HG03196 (cell line): Measurements from ENCODE around the gene FLOT2.
"Not testable (repeated sequence)": the region's sequence is repeated elsewhere in the genome, so short reads cannot be mapped to it uniquely, and the experiment has no call there.

Experiments used
- ATAC-seq: cut with Tn5 transposase; IDR thresholded peaks from one replicate; pipeline ENCODE4 v1.9.1; 2021; ENCODE audit not compliant: unreplicated experiment

The FLOT2 gene, protein sequence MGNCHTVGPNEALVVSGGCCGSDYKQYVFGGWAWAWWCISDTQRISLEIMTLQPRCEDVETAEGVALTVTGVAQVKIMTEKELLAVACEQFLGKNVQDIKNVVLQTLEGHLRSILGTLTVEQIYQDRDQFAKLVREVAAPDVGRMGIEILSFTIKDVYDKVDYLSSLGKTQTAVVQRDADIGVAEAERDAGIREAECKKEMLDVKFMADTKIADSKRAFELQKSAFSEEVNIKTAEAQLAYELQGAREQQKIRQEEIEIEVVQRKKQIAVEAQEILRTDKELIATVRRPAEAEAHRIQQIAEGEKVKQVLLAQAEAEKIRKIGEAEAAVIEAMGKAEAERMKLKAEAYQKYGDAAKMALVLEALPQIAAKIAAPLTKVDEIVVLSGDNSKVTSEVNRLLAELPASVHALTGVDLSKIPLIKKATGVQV

DNA sequence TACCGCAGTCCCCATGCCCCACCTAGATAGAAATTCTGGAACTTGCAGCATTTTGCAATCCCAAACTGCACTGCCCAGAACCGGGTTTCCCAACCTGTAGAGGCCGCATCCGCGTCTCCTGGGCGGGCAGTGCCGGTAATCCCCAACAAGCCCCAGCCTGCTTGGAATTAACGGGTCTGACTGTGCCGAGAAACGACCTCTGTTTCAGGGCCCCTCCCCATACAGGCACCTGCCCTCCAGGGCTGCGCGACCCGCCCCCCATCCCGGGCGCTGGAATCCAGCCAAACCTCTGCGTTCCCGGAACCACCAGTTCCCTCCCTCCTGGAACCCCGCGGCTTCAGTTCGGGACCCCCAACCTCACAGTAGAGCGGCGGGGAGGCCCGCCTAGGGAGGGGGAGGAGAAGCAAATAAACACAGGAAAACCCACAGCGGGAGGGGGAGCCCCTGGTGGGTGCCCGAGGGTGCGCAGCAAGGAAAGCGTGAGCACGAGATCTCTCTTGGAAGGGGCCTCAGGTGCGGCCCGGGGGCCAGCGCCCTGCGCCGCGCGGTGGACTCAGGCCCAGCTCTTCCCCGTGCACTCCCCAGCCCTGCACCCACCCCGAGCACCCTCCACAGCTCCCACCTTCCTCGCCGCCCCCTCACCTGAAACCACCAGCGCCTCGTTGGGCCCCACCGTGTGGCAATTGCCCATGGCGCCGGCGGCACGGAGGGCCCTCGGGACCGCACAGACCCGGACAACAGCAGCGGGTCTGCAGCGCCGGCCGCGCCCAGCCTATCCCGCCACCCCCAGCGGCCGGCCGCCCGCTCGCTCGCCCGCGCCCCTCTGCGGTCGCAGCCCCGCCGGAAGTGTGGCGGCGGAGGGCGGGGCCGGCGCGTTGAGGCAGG, at the start of gene FLOT2:
Gene FLOT2 (minus strand): TSS at position 850 of the 885 bp plus-strand sequence. CDS start 159 bp downstream, at position 691.
- ATAC-seq, result no peak

DNA sequence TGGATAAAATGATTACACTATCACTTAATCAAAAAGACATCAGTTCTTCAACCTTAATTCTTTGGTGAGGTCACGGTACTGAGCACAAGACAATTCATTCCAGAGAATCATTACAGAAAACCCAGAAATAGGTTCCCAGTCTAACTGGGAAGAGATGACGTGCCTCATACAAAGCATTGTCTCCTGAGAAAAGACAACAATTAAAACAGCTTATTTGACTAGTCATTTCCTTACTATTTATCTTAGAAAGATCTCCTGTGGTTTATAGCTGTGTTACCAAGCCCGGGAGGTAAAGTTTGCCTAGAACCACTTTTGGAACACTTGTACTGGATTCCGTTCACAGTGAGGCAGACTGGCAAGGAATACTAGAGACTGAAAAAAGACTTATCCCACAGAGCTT, 48.7 kb upstream of the FLOT2 start:
- no peak for ATAC-seq

DNA sequence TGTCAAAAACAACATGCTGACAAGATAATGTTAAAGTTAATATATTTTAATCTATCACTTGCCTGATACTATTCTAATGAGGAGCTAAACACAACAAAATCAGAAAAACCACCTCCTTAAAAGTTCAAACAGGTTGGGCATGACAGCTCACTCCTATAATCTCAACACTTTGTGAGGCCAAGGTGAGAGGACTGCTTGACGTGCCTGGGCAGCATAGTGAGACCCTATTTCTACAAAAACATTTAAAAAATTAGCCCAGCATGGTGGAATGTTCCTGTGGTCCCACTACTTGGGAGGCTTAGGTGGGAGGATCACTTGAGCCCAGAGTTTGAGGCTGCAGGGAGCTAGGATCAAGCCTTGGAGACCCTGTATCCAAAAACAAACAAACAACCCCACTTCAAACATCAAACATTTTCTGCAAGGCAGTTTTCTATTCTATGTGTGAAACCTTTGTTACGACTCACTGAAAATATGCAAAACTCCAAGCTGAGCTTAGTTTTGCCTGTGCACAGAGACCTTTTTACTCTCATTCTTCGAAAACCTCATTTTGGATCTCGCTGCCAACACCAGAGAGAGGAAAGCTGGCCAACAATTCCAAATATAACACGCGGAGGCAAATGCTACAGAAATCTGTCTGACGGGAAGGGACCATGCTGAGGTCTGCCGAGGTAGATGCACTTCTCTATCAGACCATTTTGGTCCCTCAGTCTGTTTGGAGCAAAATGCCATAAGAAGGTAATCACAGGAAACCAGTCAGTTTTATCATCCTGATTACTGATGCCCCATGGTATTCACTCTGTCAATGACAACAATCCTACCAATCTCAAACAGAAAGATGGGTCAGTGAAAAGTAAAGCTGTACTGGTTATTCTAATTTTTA, 47.6 kb upstream of the FLOT2 start:
- no peak for ATAC-seq

DNA sequence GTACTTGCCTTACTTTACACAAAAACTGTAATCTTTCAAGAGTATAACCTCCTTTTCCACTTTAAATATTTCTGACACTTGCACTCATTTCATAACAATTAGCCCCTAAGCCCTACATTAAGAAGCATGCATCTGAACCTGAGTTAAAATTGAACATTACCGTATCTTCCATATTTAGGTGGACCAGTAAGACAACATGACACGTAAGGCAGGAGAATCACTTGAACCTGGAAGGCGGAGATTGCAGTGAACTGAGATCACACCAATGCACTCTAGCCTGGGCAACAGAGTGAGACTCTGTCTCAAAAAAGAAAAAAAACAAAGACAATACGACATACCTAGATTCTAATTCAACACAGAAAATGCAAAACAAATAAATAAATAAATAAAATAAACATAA, 46.8 kb upstream of the FLOT2 start:
- ATAC-seq, result no peak

DNA sequence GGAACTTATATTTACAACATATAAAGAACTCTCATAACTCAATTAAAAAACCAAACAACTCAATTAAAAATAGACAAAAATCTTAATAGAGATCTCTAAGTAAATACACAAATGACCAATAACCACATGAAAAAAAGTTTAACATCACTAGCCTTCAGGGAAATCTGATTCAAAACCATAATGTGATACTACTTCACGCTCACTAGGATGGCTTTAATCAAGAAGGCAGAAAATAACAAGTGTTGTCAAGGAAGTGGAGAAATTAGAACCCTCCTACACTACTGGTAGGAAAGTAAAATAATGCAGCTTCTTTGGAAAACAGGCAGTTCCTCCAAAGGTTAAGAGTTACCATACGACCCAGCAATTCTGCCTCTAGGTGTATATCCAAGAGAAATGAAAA, 45.4 kb upstream of the FLOT2 start:
- no peak for ATAC-seq

DNA sequence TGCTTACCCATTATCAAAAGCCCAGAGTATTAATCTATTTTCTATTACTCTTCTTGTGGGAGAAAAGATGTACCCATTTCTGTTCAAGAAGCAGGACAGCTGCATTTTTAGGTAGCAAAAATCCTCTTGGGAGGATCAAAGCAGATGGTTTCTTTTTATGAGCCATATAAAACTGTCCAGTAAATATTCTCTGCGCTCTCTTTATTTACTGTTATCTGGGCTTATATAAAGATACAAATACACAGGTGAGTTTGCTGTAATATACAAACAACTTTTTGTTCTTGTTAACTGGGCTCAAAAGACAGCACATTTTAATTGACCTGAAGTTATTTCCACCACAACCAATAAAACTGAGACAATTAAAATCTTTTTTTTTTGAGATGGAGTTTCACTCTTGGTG, 43.7 kb upstream of the FLOT2 start:
- ATAC-seq, result no peak

DNA sequence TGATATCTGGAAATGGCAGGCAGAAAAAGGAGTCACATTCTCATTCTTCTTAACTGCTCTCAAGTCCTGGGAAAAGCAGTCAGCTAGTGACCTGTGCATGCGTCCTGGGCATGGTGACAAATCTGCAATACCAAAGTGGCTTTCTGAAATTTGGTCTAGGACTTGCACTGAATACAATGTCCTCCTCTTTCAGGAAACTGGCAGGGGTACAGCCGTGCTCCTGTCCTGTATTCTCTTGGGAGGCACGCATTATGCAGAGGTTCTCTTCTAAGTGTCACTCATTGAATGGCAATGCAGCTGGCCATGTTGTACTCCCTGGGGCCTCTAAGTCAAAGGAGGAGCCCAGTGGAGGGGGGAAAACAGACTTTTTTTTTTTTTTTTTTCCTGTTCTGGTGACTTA, 43.1 kb upstream of the FLOT2 start:
- ATAC-seq, result no peak

DNA sequence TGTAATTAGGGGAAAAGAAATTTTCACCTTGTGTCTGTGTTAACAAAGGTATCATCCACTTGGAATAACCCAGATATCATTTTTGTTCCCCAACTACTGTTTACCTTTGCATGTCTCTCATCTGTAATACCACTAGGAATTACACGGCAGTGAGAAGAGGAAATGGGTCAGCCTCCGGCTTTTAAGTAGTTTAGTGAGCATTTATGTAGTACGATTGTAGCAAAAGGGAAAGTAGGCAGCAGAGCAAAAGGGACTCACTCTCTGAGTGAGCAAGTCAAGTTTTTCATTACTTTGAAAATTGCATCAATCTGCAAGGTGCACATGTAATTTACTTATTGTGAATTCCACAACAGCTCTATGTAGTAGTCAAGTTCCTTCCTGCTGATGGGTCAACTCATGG, 42.6 kb upstream of the FLOT2 start:
- ATAC-seq, result no peak

DNA sequence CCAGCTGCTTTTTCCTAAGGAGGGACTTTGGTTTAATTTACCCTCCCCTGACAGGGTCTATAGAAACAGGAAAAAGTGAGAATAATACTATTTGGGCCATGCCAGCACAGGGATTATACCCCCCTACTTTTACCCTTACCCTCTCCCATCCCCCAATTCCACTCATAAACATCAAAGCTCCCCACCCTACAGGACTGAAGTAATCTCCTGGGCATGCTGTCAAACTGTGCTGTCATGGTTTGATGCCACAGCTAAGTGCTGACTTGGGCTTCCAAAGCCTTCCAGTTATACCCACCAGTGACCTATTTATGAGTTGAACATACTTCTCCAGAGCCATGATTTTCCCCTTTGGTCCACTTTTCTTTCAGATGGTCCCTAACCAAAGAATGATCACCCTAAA, 41.0 kb upstream of the FLOT2 start:
- ATAC-seq, result no peak

DNA sequence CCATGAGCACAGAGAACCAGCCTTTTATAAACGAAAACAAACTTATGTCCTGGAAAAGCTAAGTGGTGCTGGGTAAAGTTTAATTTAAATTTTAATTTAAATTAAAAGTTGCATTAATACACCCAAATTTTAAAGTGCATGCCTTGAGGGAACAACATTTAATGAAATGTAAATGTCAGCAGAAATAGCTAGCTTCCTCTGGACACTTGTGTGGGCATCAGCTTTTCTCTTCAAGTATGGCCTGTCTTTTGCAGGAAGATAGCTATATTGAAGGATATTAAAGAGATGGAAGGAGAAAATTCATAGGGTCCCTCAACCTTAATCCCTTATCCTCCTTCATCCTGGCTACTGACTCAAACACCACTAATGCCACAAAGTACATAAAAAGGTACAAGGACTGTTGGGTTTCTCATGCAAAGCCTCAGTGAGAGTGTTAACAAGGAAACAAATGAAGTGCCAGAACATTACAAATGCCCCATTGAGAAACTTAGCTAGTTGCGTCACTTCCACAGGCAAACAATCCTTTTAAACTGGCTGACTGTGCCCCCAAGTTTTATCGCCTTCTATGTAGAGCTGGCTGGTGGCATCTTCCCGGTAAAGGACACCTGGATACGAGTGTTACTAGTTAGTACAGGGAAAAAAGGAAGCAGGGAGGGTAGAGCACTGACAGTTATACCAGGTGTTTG, 39.7 kb upstream of the FLOT2 start:
- no peak for ATAC-seq

DNA sequence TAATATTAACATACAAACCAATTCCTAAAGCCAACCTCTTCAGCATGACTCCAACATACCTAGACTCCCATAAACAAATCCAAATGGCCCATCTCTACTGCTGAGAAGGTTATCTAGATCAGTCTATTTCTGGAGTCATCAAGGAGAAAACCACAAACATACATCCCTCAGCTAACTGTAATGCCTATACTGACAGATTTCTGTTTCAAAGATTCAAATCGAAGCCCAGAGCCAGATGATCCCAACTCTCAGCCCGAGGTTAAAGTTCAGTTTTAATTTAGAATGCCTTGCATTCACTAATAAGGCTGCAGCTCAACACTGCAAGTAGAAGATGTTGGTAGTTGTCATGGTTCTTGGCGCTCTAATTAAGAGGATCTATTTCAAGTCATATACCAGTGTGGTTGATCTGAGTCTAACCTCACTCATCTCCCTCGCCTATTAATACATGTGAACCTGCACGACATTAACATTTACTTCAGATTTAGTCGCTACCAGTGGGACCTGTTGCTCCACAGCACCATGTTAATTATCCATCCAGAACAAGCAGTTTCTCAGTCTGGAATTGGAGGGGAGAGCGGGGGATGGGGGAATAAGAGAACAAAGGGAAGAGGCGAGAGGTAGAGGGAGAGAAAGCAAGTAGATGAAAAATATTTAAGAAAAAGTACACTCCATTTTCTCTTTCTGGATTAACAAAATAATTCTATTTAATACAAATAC, 38.4 kb upstream of the FLOT2 start:
- ATAC-seq, result no peak

DNA sequence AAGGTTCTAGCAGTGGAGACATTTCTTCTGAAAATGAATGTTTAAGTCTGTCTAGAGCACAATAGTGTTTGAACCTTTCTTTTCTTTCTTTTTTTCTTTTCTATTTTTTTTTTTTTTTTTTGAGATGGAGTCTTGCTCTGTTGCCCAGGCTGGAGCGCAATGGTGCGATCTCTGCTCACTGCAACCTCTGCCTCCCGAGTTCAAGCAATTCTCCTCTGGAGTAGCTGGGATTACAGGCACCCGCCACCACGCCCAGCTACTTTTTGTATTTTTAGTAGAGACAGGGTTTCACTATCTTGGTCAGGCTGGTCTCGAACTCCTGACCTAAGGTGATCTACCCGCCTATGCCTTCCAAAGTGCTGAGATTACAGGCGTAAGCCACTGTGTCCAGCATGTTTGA, 37.0 kb upstream of the FLOT2 start:
- ATAC-seq, result not testable (repeated sequence)

DNA sequence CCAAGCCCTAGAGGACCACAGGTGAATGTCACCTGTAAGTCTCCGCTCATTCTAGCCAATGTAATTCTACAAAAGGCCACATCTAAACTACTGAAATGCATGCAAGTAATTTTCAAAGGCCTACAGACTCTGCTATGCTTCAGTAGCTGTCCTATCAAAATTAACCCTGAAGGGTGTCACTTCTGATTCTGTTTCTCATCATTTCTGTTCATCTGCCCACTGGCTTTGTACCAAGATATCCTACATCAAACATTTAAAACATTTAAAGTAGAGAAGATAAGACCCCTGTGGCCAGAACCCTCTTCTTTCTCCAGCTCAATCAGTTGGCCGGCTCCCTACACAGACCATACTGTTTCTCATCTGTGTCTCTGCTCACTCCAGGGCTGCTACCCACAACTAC, 32.3 kb upstream of the FLOT2 start:
- ATAC-seq, result no peak

DNA sequence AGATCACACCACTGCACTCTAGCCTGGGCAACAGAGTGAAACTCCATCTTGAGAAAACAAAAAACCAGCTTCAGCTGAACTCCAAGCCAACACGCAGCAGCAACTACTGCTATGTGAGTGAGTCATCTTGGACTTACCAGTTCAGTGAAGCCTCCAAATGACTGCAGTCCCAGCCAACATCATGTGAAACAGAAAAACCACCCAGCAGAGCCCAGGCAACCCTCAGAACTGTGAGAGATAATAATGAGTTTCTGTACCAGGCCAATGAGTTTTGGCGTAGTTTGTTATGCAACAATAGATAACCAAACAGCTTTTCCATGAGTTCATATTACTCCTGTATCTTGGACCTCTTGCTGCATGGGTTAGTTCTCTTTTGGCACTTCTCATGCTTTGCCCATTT, 30.5 kb upstream of the FLOT2 start:
- no peak for ATAC-seq

DNA sequence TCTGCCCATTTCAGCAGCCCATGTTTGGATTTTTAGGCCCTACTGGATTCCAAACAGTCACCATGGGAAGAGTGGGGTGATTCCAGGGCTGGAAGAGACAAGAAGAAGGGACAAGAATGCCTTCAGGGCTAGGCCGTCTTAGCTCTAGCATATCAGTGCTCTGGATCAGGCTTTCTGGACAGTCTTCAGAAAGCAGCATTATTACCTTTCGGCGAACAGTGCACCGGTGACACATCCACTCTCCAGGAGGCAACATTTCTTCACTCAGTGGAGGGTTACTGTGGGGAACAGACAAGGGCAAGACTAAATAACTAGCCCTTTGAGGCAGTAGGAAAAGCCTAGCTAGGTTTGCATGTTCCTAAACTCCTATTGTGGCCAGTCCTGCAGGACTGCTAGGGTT, 29.3 kb upstream of the FLOT2 start:
- no peak for ATAC-seq

DNA sequence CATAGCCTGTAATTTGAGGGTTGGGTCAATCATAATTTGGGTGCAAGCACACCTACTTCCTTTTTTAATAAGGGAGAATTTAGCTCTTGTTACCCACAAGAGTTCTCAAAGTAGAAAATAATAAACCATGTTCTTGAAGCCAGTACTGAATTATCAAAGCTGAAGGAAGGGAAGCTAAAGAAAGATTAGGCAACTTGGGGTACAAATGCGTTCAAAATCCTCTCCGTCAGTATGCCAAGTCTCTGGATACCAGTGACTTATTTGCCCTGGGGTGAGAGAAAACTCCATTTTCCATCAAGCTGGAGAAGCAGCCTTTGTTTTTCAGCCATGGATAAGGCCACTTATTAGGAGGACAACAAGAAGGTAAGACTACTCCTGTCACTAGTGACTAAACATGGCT, 28.8 kb upstream of the FLOT2 start:
- ATAC-seq, result no peak

DNA sequence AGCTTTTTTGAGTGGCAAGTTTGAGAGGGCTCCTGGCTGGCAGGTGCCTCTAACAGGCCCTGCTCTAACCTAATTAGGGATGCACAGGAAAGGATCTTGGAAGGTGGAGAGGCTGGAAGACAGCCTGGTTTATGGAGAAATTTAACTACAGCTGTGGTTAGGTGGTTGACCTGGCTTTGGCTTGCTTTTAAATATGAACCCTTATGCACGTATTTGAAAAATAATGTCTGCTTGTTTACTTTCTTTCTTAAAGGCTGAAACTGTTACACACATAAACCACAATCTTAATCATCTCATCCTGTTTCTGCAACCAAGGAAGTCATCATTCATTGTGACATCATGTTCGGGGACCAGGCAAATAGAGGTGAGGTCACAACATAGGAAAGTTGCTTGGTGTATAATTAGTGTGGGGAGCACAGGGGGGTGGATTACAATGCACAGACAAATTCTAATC, 28.4 kb upstream of the FLOT2 start:
- peak; percentile 46 for ATAC-seq

DNA sequence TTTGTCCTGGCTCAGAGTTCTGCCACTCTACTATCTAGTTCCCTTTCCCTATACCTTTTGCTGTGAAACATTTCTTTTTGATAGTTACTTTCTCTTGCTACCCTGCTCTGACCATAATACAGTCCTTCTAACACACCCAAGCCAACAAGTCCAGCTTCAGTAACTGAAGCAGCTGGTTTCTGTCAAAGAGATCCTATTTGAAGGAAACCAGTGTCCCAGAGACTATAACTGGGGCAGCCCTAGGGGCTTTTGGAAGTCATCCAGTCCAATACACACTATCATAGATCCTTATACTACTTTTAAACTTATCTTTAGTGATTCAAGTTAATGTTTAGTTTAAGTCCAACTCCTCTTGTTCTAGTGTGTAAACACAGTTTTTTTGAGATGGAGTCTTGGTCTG, 22.7 kb upstream of the FLOT2 start:
- ATAC-seq, result no peak

DNA sequence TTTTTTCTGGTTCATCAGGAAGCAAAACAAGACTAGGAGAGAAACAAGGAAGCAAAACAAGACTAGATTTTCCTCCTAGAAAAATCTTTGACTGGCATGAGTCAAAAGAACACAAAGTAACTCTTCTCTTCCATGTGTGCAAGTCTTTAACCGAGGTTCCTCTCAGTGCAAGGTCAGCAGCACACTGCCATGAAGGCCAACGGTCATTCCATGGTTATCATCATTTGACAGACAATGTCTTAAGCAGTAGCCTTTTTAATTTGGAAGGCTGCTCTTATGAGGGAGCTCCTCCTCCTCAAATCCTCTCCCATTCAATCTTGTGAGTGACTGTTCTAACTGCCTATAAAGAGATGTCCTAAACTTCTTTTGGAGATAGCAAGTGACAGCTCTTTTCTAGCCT, 20.8 kb upstream of the FLOT2 start:
- no peak for ATAC-seq

DNA sequence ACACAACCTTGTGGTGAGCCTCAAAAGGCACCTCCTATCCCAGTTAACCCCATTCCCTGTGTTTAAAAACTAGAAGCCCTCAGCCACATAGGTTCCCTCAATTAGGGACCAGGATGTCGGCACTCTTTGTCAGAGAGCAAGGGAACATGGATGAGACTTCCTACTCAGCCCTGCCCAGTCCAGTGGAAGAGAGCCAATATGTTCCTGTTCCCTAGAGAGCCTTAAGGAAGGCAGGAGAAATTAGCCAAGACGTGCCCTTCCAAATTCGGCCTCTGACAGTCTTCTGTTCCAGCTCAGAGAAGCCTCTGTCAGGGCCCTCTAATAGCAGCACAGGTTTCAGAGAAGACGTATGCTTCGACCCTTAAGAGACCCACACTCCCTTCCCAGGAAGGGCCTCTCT, 19.9 kb upstream of the FLOT2 start:
- ATAC-seq, result no peak
